PFSK-1 (cell line): ENCODE measurements around the gene CARD8.

Experiments
- POLR2AphosphoS5 ChIP-seq: IDR thresholded peaks from 2 replicates; pipeline ENCODE4 v1.6.1; 2012; ENCODE audit warnings: low read depth, mild to moderate bottlenecking, control low read depth, low read length, moderate library complexity
- REST ChIP-seq, 2 experiments: IDR thresholded peaks; 2 replicates each; pipeline versions ENCODE4 v1.6.1 to v1.8.0; 2011 to 2012; ENCODE audit warnings: low read depth in 2 of 2, low read length in 2 of 2, control low read depth in 1 of 2, inconsistent platforms in 1 of 2, mild to moderate bottlenecking in 1 of 2, moderate library complexity in 1 of 2; ENCODE audit not compliant: insufficient read depth in 1 of 2

- TF ChIP-seq POLR2AphosphoS5 (no peak), REST (IDR thresholded peaks at IDR 0.05; ENCODE audit: insufficient read depth in 1 of 2, low read depth in 2 of 2, low read length in 2 of 2) (no peak)
These were observed 3.1 kb downstream of the CARD8 start for GRCh38 chr19:48252609-48253008.
